Stomach (tissue), 9 donors: ENCODE data around the gene MPC1. TPM values are rescaled to one million over a fixed set of nuclear protein-coding genes. Genes with fewer than 3 reads are reported as not detected.
A peak's percentile ranks its signal among the peaks of the same experiment; 100 is the strongest.

ENCODE experiments used
- DNase-seq, 2 donors: peaks; one replicate each; pipeline versions ENCODE4 v3.0.0 to v3.0.0-alpha.2; 2013 to 2019
- H3K27ac ChIP-seq, 5 donors: fragments of 200-600 bp in 4 of 5; sonication (generic) in 4 of 5; one replicate each; pipeline ENCODE4 v1.5.1; 2013 to 2019; ENCODE audit warnings: mild to moderate bottlenecking in 1 of 5, moderate library complexity in 1 of 5
- H3K27me3 ChIP-seq, 3 donors: fragments of 200-600 bp; sonication (generic); one replicate each; pipeline ENCODE4 v1.5.1; 2017 to 2019; ENCODE audit warnings: mixed run types in 1 of 3
- H3K36me3 ChIP-seq, 4 donors: fragments of 200-600 bp; sonication (generic); 1 replicate in 3 of 4; 2 replicates in 1 of 4; pipeline ENCODE4 v1.5.1; 2016 to 2019
- H3K4me1 ChIP-seq, 4 donors: fragments of 200-600 bp; sonication (generic); one replicate each; pipeline ENCODE4 v1.5.1; 2016 to 2019
- H3K4me3 ChIP-seq, 4 donors: fragments of 200-600 bp; sonication (generic) in 3 of 4; one replicate each; pipeline ENCODE4 v1.5.1; 2016 to 2019; ENCODE audit warnings: mild to moderate bottlenecking in 1 of 4
- H3K9me3 ChIP-seq, 4 donors: fragments of 200-600 bp; sonication (generic); one replicate each; pipeline ENCODE4 v1.5.1; 2016 to 2019
- CTCF ChIP-seq, 7 experiments: fragments of 450-650 bp in 4 of 7; fragments of 200-600 bp in 3 of 7; sonication (generic) in 3 of 7; IDR thresholded peaks; one replicate each; pipeline ENCODE4 v1.5.1; 2016 to 2019; ENCODE audit warnings: antibody characterized with exemption in 7 of 7, control low read depth in 2 of 7, mild to moderate bottlenecking in 1 of 7
- EP300 ChIP-seq: sonication (generic); formaldehyde crosslinking; IDR thresholded peaks from one replicate; pipeline ENCODE4 v1.6.1; 2017; ENCODE audit warnings: antibody characterized with exemption
- POLR2A ChIP-seq, 4 donors: fragments of 450-650 bp; IDR thresholded peaks; one replicate each; pipeline ENCODE4 v1.6.1; 2016; ENCODE audit warnings: antibody characterized with exemption in 4 of 4, control low read depth in 2 of 4, mild to moderate bottlenecking in 1 of 4, moderate library complexity in 1 of 4
- POLR2AphosphoS5 ChIP-seq, 3 donors: sonication (generic); formaldehyde crosslinking; IDR thresholded peaks; one replicate each; pipeline ENCODE4 v1.6.1; 2016; ENCODE audit warnings: antibody characterized with exemption in 3 of 3
- WGBS, 5 donors: extraction: QIAGEN DNeasy Blood & Tissue Kit in 3 of 5; methylation state at CpG; one replicate each; pipeline versions ENCODE4 v1.1.5 to v1.1.7; 2013 to 2018; 5-methylcytosine and 5-hydroxymethylcytosine counted together
- intact Hi-C: fragments of 100-400 bp; cut with DNase I; formaldehyde crosslinking; loops from one replicate; pipeline ENCODE4 v1.15.1; 2023; ENCODE audit warnings: low total_unique reads
- polyA plus RNA-seq, 3 donors: library from polyadenylated mRNA; stranded (reverse); fragments of 200-250 nt; gene quantifications; one replicate each; pipeline ENCODE4 v1.2.3, GENCODE V29; 2013
- total RNA-seq, 5 donors: library from RNA; depleted of rRNA; stranded (reverse); fragments of >200 nt; gene quantifications; one replicate each; pipeline versions ENCODE4 v1.1.0 to v1.2.3, GENCODE V29; 2014 to 2016
- donor health status: healthy with polysubstance abuse.
- donor health status: Bipolar disorder and iron deficiency.
- donor health status: healthy.

MPC1 gene
- total and polyA plus RNA-seq, 8 donors = 48.4 to 188 (median 92.0) TPM

GRCh38 chr6:166423051-166423745, 40.5 kb upstream of the MPC1 start:
- Histone ChIP-seq H3K27me3 (no peaks in the 10 kb centered on the region), H3K27ac (no peak overlapping the region), H3K9me3 (no peaks in the 10 kb centered on the region), H3K4me1 (peaks cover 0 to 13% (median 0%) of the 10 kb centered on the region in 4 donors), H3K4me3 (no peak overlapping the region), H3K36me3 (peaks cover 38 to 71% (median 67%) of the 10 kb centered on the region in 4 donors)
- intact Hi-C loops = no loop called here
- TF ChIP-seq POLR2A (IDR thresholded peaks at IDR 0.05) (no peak), POLR2AphosphoS5 (IDR thresholded peaks at IDR 0.05) (no peak)
- no peak for DNase-seq
- WGBS, 5 donors = 91 to 97% (median 94%) methylated on average over 22 of the region's 22 CpGs

- H3K36me3 ChIP-seq = peaks cover 44 to 79% (median 76%) of the 10 kb centered on the region in 4 donors
- no peak for DNase-seq
- no peaks in the 10 kb centered on the region for H3K27me3 ChIP-seq
- no peak overlapping the region for H3K27ac ChIP-seq
- H3K9me3 ChIP-seq = no peaks in the 10 kb centered on the region
- H3K4me3 ChIP-seq = no peak overlapping the region
- intact Hi-C loops = no loop called here
- H3K4me1 ChIP-seq = peaks cover 0 to 13% (median 0%) of the 10 kb centered on the region in 4 donors
- 93 to 97% (median 94%) methylated on average over 20 of the region's 20 CpGs for WGBS, 5 donors
- no peak for TF ChIP-seq POLR2AphosphoS5 (IDR thresholded peaks at IDR 0.05)
- no peak for TF ChIP-seq CTCF (IDR thresholded peaks at IDR 0.05)
- TF ChIP-seq POLR2A (IDR thresholded peaks at IDR 0.05) = no peak
- no peak for TF ChIP-seq EP300
These were observed 39.6 kb upstream of the MPC1 start for GRCh38 chr6:166422201-166422940.

- TF ChIP-seq EP300 (no peak), POLR2A (IDR thresholded peaks at IDR 0.05) (no peak), POLR2AphosphoS5 (IDR thresholded peaks at IDR 0.05) (no peak), CTCF (IDR thresholded peaks at IDR 0.05) (no peak)
- DNase-seq = peak in 1 of 2 donors; percentile 63
- H3K36me3 ChIP-seq = peaks cover 52 to 95% (median 89%) of the 10 kb centered on the region in 4 donors
- H3K27ac ChIP-seq = no peak overlapping the region
- intact Hi-C loops = no loop called here
- no peaks in the 10 kb centered on the region for H3K9me3 ChIP-seq
- peaks cover 0 to 18% (median 0%) of the 10 kb centered on the region in 4 donors for H3K4me1 ChIP-seq
- H3K27me3 ChIP-seq = no peaks in the 10 kb centered on the region
- no peak overlapping the region for H3K4me3 ChIP-seq
- WGBS, 5 donors = 40 to 65% (median 46%) methylated on average over 6 of the region's 6 CpGs
These were observed 37.6 kb upstream of the MPC1 start for GRCh38 chr6:166420351-166420750.

GRCh38 chr6:166419717-166420116, 37.0 kb upstream of the MPC1 start:
- intact Hi-C loops = no loop called here
- no peak for DNase-seq
- Histone ChIP-seq H3K4me1 (peaks cover 0 to 18% (median 0%) of the 10 kb centered on the region in 4 donors), H3K4me3 (no peak overlapping the region), H3K27ac (peak overlapping the region in 1 of 5 donors; percentile 18), H3K27me3 (no peaks in the 10 kb centered on the region), H3K9me3 (no peaks in the 10 kb centered on the region), H3K36me3 (peaks cover 52 to 97% (median 90%) of the 10 kb centered on the region in 4 donors)
- 93 to 96% (median 94%) methylated on average over 15 of the region's 15 CpGs for WGBS, 5 donors
- TF ChIP-seq POLR2A (IDR thresholded peaks at IDR 0.05) = no peak
- TF ChIP-seq POLR2AphosphoS5 (IDR thresholded peaks at IDR 0.05) = no peak
- TF ChIP-seq EP300 = no peak
- no peak for TF ChIP-seq CTCF (IDR thresholded peaks at IDR 0.05)
